GM18502 (cell line): Measurements from ENCODE around the gene MS4A13.
"Not testable (repeated sequence)": the region's sequence is repeated elsewhere in the genome, so short reads cannot be mapped to it uniquely, and the experiment has no call there.

Experiments used
- ATAC-seq: cut with Tn5 transposase; IDR thresholded peaks from one replicate; pipeline ENCODE4 v1.9.1; 2021; ENCODE audit warnings: mild to moderate bottlenecking; ENCODE audit not compliant: unreplicated experiment, poor library complexity

Gene MS4A13

GRCh38 chr11:60515144-60515855, at the start of gene MS4A13:
Gene MS4A13, plus strand, starts transcription at chr11:60515392. Its CDS starts 2,692 bp downstream, at chr11:60518084.
- no peak for ATAC-seq

DNA sequence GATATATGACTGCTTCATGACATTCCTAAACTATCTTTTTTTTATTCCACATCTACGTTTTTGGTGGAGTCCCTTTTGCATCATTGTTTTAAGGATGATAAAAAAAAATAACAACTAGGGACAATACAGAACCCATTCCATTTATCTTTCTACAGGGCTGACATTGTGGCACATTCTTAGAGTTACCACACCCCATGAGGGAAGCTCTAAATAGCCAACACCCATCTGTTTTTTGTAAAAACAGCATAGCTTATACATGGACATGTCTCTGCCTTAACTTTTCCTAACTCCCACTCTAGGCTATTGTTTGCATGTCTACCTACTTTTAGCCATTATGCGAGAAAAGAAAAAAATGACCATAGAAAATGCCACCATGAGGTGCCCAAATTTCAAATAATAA, 46.4 kb upstream of the MS4A13 start:
- no peak for ATAC-seq

DNA sequence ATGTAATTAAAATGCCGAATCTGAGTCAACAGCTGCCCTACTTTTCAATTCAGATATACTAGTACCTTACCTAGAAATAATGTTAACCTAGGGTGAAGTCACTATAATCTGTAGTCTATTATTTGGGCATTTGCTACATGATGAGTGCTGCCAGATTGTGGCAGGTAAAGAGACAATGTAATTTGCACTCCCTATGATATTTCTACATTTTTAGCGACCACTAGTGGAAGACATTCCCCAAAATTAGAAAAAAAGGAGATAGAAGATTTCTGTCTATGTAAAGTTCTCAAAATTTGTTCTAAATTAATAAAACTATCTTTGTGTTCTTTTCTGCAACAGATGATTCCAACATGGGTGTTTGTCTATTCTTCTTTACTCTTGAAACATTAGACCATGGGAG, 45.5 kb upstream of the MS4A13 start:
- ATAC-seq: no peak

DNA sequence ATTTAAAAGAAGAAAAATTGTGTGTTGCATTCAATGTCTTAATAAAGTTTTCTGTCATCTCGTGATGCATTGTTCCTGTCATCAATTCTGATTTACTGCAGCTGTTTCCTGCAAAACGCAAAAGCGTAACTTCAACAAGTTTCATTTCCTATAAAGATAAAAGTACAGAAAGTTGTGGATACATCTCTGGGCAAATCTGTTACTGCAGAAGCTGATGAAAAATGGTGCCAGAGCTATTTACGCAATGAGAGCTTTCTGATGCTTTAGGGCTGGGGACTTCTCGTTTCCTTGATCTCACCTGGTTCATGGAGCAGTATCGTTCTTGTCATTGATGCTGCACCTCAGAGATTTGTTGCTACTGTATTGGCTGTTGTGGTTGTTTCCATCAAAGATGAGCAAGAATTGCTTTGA, 38.2 kb upstream of the MS4A13 start:
- ATAC-seq: peak; percentile 70

DNA sequence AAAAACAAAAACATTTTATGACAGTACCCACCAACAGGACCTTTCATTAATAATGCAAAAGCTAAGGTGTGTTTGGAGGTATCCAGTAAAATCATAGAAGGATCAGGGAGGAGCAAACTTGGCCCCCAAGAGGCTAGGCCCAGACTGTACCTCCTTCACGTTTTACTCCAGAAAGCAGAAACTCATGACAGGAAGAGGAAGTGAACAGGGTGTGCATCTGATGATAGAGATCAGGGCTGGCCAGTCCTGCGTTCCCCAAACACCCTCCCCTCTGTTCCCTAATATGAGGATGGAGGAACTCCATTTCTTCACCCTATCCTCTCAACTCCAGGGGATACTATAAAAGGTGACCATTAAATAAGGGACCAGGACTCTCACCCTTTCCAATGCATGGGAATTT, 32.8 kb upstream of the MS4A13 start:
- no peak for ATAC-seq

DNA sequence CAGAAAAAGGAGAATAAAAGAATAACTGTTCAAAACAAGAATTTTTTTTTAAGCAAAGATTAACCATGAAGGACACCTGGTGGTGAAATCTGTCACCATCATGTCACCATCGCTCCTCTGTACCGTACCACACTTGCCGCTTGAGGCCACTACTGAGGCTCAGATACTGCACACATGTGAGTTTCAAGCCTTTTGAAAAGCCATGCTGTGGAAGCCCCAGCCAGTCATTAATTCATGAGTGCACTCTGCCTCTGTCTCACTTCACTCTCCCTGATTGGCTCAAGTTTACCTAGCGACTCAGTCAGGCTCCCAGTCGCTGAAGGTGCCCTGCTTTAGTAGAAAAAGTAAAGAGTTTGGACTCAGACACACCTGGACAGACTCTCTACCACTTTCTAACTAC, 29.2 kb upstream of the MS4A13 start:
- ATAC-seq: peak; percentile 96

GRCh38 chr11:60492488-60493009, 22.6 kb upstream of the MS4A13 start, which contains the start of gene MS4A12:
Gene MS4A12, plus strand, starts transcription at chr11:60492778. Its CDS starts 4,541 bp downstream, at chr11:60497319.
- ATAC-seq: no peak

DNA sequence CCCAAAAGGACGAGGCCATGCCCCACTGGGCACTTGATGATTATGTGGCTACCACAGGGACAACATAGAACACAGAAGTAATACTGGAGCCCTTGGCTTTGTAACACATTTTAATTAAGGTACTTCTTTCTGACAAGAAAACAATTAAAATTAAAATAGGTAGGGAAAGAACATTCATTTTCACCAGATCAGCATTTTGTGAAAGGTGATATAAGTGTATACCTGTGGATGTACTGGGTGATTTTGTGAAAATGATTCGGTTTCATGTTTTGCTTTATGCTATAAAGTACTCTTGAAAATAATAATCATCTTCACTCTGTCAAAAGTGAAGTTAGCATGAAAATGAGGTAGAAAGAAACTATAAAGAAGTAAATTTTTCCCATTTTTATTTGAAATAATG, 21.7 kb upstream of the MS4A13 start:
- ATAC-seq: no peak

GRCh38 chr11:60498399-60498798, 16.8 kb upstream of the MS4A13 start:
- ATAC-seq: peak; percentile 25

DNA sequence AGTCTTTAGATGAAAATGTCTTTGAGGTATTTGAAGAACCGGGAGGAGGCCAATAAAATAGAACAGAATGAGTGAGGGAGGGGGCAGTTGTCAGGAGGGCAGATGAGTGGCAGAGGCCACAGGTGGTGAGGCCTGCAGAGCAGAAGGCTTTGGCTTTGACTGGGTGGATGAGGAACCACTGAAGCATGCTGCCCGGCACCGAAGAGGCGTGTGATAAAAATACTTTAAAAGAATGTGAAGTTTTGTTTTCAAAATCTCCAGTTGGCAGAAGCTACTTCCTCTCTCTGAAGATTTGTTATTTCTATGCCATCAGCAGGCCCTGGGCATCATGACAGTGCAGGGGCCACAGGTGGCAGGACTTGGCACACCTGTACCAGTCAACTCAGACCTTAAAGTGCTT, 16.3 kb upstream of the MS4A13 start:
- ATAC-seq: peak; percentile 87

- no peak for ATAC-seq
Observed at GRCh38 chr11:60500276-60500910, 14.8 kb upstream of the MS4A13 start.

GRCh38 chr11:60502221-60502775, 12.9 kb upstream of the MS4A13 start:
- ATAC-seq: no peak

DNA sequence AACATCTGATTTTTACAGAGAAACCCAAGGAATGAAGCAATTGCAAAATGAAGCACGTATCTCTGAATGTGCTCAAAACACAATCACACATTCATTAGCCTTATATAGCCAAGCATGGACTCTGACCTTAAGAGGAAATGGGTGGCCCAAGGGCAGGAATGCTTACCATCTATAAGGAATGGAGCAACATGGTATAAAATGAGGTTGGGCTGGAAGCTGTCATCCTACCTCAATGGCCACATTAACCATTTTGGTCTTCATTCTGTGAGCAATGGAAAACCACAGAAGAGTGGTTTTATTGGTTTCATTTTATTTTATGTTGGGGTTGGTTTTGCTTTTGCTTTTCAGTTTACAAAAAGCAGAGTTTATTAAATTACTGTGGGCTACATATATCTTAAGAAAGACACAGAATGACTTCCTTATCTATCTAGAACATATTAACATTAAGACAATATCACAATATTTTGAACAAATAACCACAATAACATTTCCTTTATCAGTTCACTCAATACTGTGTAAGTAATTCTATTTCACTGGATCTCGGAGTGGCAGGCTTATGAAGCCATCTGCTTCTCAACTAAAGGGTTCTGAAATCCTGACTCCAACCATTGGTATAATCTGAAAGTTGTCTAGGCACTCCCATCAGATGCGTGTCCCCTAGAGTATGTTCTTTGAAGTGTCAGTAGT, 10.8 kb upstream of the MS4A13 start:
- no peak for ATAC-seq

GRCh38 chr11:60509609-60510008, 5.6 kb upstream of the MS4A13 start:
- not testable (repeated sequence) for ATAC-seq

DNA sequence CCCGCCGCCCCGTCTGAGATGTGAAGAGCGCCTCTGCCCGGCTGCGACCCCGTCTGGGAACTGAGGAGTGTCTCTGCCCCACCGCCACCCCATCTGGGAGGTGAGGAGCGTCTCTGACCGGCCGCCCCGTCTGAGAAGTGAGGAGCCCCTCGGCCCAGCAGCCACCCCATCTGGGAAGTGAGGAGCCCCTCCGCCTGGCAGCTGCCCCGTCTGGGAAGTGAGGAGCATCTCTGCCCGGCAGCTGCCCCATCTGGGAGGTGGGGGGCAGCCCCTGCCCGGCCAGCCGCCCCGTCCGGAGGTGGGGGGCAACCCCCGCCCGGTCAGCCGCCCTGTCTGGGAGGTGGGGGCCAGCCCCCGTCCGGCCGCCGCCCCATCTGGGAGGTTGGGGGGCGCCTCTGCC, 5.0 kb upstream of the MS4A13 start:
- not testable (repeated sequence) for ATAC-seq

DNA sequence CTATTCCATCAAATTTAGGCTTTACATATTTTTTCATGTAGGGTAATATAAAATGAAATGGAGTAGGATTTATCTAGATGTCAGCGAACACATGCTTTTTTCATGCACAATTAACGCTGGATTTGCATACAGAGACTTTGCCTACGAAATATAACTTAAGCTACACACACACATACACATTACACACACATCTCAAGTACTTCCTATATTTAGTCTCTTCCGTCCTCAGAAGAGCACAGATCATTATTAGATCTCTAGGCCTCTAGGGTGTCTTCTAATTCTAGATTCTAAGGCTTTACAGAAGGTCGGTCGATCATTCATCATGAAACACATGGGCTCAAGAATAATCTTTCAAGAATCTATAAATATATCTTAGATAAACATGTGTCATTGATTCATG, 3.8 kb upstream of the MS4A13 start:
- no peak for ATAC-seq

DNA sequence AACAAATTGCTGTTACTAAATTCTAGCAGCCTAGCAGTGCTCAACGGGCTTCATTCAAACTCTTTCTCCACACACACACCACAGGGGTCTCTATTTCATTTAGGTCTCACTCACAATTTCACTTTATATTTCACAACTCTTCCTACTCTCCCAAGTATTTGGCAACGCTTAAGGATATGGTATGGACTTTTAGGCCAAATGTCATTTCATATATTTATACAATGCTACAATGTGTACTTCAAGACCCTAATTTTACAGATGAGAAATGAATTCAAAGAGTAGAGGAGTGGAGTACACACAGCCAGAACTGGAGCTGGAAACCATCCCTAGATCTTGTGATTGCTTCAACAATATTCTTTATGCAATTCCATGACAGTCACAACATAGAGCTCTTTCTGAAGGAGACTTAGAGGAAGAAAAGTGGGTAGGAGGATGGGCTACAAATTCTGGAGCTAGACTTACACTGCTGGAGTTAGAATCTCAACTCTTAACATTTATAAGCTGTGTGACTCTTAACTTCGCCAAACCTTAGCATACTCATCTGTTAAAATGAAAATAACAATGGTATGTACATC, 2.5 kb upstream of the MS4A13 start:
- no peak for ATAC-seq

GRCh38 chr11:60513496-60514460, 1.4 kb upstream of the MS4A13 start:
- no peak for ATAC-seq

GRCh38 chr11:60528465-60528864, 13.3 kb downstream of the MS4A13 start:
- peak; percentile 32 for ATAC-seq
